Adrenal gland (tissue), 5 donors: ENCODE data around the gene SERP2.
A peak's percentile ranks its signal among the peaks of the same experiment; 100 is the strongest.

Experiments
- CTCF ChIP-seq, 6 experiments: fragments of 450-650 bp in 4 of 6; fragments of 200-600 bp in 2 of 6; sonication (generic) in 1 of 6; IDR thresholded peaks; 1 replicate in 5 of 6; 2 replicates in 1 of 6; pipeline versions ENCODE4 v1.5.1 to v1.8.0; 2016 to 2021; ENCODE audit warnings: antibody characterized with exemption in 6 of 6, mild to moderate bottlenecking in 2 of 6, moderate library complexity in 1 of 6
- POLR2A ChIP-seq, 2 donors: fragments of 450-650 bp; IDR thresholded peaks; one replicate each; pipeline ENCODE4 v1.6.1; 2017; ENCODE audit warnings: antibody characterized with exemption in 2 of 2, mild to moderate bottlenecking in 2 of 2, moderate library complexity in 1 of 2
- donor health status: DM: no; HTN: no; CAD: no.

GRCh38 chr13:44436589-44437337 is 63.1 kb downstream of the SERP2 start:
- TF ChIP-seq CTCF (IDR thresholded peaks at IDR 0.05) (no peak), POLR2A (IDR thresholded peaks at IDR 0.05) (peak; percentile 98 to 100)
